Adrenal gland (tissue), 12 donors: Measurements from ENCODE around the gene KCTD21. TPM values are rescaled to one million over a fixed set of nuclear protein-coding genes. Genes with fewer than 3 reads are reported as not detected.

Experiments used
- DNase-seq, 7 donors: peaks; one replicate each; pipeline ENCODE4 v3.0.0-alpha.2; 2019 to 2020
- H3K27ac ChIP-seq, 5 donors: fragments of 200-600 bp; sonication (generic) in 4 of 5; 1 replicate in 3 of 5; 2 replicates in 2 of 5; pipeline versions ENCODE4 v1.5.1 to v1.8.0; 2016 to 2020; ENCODE audit warnings: mild to moderate bottlenecking in 1 of 5
- H3K27me3 ChIP-seq: fragments of 200-600 bp; 2 replicates; pipeline ENCODE4 v1.8.0; 2021
- H3K36me3 ChIP-seq, 2 donors: fragments of 200-600 bp; replicated peaks in 1 of 2; 1 replicate in 1 of 2; 2 replicates in 1 of 2; pipeline versions ENCODE4 v1.5.1 to v1.8.0; 2018 to 2022
- H3K4me1 ChIP-seq, 2 donors: fragments of 200-600 bp; replicated peaks in 1 of 2; 1 replicate in 1 of 2; 2 replicates in 1 of 2; pipeline versions ENCODE4 v1.5.1 to v1.8.0; 2018 to 2021
- H3K4me3 ChIP-seq, 4 donors: fragments of 200-600 bp; sonication (generic) in 3 of 4; one replicate each; pipeline ENCODE4 v1.5.1; 2016 to 2018
- H3K9me3 ChIP-seq, 3 donors: fragments of 200-600 bp; sonication (generic) in 1 of 3; replicated peaks in 1 of 3; 1 replicate in 2 of 3; 2 replicates in 1 of 3; pipeline versions ENCODE4 v1.5.1 to v1.8.0; 2016 to 2021
- POLR2A ChIP-seq, 2 donors: fragments of 450-650 bp; IDR thresholded peaks; one replicate each; pipeline ENCODE4 v1.6.1; 2017; ENCODE audit warnings: antibody characterized with exemption in 2 of 2, mild to moderate bottlenecking in 2 of 2, moderate library complexity in 1 of 2
- WGBS, 4 donors: extraction: QIAGEN DNeasy Blood & Tissue Kit in 2 of 4; methylation state at CpG; one replicate each; pipeline versions ENCODE4 v1.1.5 to v1.1.7; 2013 to 2017; 5-methylcytosine and 5-hydroxymethylcytosine counted together
- intact Hi-C, 2 donors: fragments of 100-400 bp; cut with DNase I; formaldehyde crosslinking; loops; one replicate each; pipeline versions ENCODE4 v1.14.1 to v1.15.0; 2022 to 2023
- polyA plus RNA-seq, 3 donors: library from polyadenylated mRNA; stranded (reverse); fragments of 200-250 nt in 2 of 3; fragments of 350-450 nt in 1 of 3; fragmentation: Illumina TruSeq in 1 of 3; extraction: RNeasy Lipid Tissue Mini Kit (QIAGEN cat#74804) in 1 of 3; gene quantifications; one replicate each; pipeline ENCODE4 v1.2.3, GENCODE V29; 2013 to 2014
- total RNA-seq, 9 donors: library from RNA; depleted of rRNA in 4 of 9; stranded (reverse); fragments of >200 nt in 4 of 9; fragments of 120-200 nt in 1 of 9; fragmentation: NEBNext Ultra II Directional in 1 of 9; extraction: Animal tissue kit (Norgen Biotek cat#: 25700) in 1 of 9; gene quantifications; one replicate each; pipeline versions ENCODE4 v1.1.0 to v1.2.4, GENCODE V29; 2013 to 2023
- TF ChIP-seq, protein P1 (sequence below), 6 experiments: fragments of 450-650 bp in 4 of 6; fragments of 200-600 bp in 2 of 6; sonication (generic) in 1 of 6; IDR thresholded peaks; 1 replicate in 5 of 6; 2 replicates in 1 of 6; pipeline versions ENCODE4 v1.5.1 to v1.8.0; 2016 to 2021; ENCODE audit warnings: antibody characterized with exemption in 6 of 6, mild to moderate bottlenecking in 2 of 6, moderate library complexity in 1 of 6
- donor health status: healthy with polysubstance abuse.
- donor health status: Bipolar disorder and iron deficiency.
- donor health status: DM: yes; HTN: yes; CAD: no.
- donor health status: DM: no; HTN: no; CAD: no.
- donor health status: DM: no; HTN: no; CAD: no.
- donor health status: DM: yes; HTN: yes; CAD: no.

The KCTD21 gene
- total and polyA plus RNA-seq, 12 donors: 9.3 to 54.0 (median 26.4) TPM

DNA sequence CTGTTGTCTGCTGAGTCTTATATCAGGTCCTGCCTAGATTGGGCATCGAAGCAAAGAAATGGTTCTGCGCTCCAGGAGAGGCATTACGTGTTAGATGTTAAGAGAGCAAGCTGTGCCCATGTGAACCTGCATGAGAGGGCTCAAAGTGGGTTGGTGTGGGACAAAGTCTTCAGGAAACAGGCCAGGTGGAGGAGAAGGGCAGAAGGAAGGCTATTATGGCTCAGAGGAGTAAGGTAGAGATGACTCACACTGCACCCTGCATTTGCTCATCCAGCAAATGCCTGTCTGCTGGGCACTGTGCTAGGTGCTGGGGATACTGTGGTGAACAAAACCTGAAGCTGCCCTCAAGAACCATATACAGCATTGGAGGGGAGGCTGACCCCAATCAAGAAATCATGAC, 6.1 kb upstream of the KCTD21 start:
- intact Hi-C loops: loop anchor here in 1 of 2 donors (10.0 kb wide), 1 partner anchor 120 kb away; the partner anchor contains the start of gene NDUFC2
- H3K4me1 ChIP-seq: peaks cover 6 to 46% of the 10 kb centered on the region in 2 donors
- 94 to 95% (median 94%) methylated on average over 3 of the region's 3 CpGs for WGBS, 4 donors
- no peaks in the 10 kb centered on the region for H3K9me3 ChIP-seq
- H3K4me3 ChIP-seq: no peak overlapping the region
- peak in 1 of 7 donors; percentile 21 for DNase-seq
- H3K27ac ChIP-seq: peak overlapping the region in 1 of 5 donors; percentile 1
- TF ChIP-seq POLR2A (IDR thresholded peaks at IDR 0.05): no peak
- TF ChIP-seq, protein P1, sequence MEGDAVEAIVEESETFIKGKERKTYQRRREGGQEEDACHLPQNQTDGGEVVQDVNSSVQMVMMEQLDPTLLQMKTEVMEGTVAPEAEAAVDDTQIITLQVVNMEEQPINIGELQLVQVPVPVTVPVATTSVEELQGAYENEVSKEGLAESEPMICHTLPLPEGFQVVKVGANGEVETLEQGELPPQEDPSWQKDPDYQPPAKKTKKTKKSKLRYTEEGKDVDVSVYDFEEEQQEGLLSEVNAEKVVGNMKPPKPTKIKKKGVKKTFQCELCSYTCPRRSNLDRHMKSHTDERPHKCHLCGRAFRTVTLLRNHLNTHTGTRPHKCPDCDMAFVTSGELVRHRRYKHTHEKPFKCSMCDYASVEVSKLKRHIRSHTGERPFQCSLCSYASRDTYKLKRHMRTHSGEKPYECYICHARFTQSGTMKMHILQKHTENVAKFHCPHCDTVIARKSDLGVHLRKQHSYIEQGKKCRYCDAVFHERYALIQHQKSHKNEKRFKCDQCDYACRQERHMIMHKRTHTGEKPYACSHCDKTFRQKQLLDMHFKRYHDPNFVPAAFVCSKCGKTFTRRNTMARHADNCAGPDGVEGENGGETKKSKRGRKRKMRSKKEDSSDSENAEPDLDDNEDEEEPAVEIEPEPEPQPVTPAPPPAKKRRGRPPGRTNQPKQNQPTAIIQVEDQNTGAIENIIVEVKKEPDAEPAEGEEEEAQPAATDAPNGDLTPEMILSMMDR (IDR thresholded peaks at IDR 0.05): no peak
- H3K36me3 ChIP-seq: peaks cover 0 to 22% of the 10 kb centered on the region in 2 donors
- no peaks in the 10 kb centered on the region for H3K27me3 ChIP-seq

DNA sequence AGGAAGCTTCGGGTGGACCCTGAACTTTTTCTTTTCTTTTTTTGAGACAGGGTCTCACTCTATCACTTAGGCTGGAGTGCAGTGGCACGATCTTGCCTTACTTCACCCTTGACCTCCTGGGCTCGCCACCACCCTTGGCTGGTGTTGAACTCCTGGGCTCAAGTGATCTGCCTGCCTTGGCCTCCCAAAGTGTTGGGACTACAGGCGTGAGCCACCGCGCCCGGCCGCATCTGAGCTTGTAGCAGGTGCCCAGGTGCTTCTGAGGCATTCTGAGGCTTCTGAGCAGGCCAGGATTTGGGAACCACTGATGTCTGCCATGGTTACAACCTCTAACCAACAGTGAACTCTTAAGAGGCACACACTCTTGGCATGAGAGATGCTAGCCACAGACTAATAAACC, 5.4 kb upstream of the KCTD21 start:
- H3K4me1 ChIP-seq: peaks cover 11 to 48% of the 10 kb centered on the region in 2 donors
- peak in 2 of 7 donors; percentile 6 to 16 for DNase-seq

DNA sequence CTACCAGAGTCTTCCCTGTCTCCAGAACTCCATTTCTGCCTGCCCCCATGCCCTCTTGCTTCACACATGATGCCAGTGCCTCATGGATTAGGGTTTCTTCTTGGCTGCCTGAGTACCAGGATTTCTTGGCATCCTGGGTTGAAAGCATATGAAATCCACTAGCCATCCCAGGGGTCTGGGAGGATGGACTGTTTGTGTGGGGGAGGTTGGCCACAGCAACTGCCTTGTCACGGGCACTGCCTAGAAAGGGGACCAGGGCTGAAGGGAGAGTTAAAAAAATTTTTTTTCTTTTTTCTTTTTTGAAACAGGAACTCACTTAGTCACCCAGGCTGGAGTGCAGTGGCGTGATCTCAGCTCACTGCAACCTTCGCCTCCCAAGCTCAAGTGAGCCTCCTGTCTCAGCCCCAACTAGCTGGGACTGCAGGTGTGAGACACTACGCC, 4.5 kb upstream of the KCTD21 start:
- no peaks in the 10 kb centered on the region for H3K27me3 ChIP-seq
- H3K4me3 ChIP-seq: no peak overlapping the region
- intact Hi-C loops: loop anchor here in 1 of 2 donors (10.0 kb wide), 1 partner anchor 118 kb away; the partner anchor contains the start of gene NDUFC2
- TF ChIP-seq POLR2A (IDR thresholded peaks at IDR 0.05): no peak
- TF ChIP-seq, protein P1 (IDR thresholded peaks at IDR 0.05): no peak
- H3K27ac ChIP-seq: peak overlapping the region; percentile 28 to 82 (median 66)
- peaks cover 0 to 7% of the 10 kb centered on the region in 2 donors for H3K36me3 ChIP-seq
- peaks cover 11 to 48% of the 10 kb centered on the region in 2 donors for H3K4me1 ChIP-seq
- DNase-seq: peak in 3 of 7 donors; percentile 48 to 53 (median 49)
- WGBS, 4 donors: 50 to 70% (median 62%) methylated on average over 4 of the region's 4 CpGs
- no peaks in the 10 kb centered on the region for H3K9me3 ChIP-seq

More for the DNA sequence above, 5.4 kb upstream of the KCTD21 start:
- WGBS, 4 donors: 90 to 94% (median 93%) methylated on average over 7 to 8 of the region's 8 CpGs
- no peak overlapping the region for H3K4me3 ChIP-seq
- H3K9me3 ChIP-seq: no peaks in the 10 kb centered on the region
- peaks cover 0 to 15% of the 10 kb centered on the region in 2 donors for H3K36me3 ChIP-seq
- H3K27me3 ChIP-seq: no peaks in the 10 kb centered on the region
- TF ChIP-seq, protein P1 (IDR thresholded peaks at IDR 0.05): no peak
- TF ChIP-seq POLR2A (IDR thresholded peaks at IDR 0.05): no peak
- intact Hi-C loops: loop anchor here in 1 of 2 donors (10.0 kb wide), 1 partner anchor 119 kb away; the partner anchor contains the start of gene NDUFC2
- H3K27ac ChIP-seq: peak overlapping the region in 1 of 5 donors; percentile 82

DNA sequence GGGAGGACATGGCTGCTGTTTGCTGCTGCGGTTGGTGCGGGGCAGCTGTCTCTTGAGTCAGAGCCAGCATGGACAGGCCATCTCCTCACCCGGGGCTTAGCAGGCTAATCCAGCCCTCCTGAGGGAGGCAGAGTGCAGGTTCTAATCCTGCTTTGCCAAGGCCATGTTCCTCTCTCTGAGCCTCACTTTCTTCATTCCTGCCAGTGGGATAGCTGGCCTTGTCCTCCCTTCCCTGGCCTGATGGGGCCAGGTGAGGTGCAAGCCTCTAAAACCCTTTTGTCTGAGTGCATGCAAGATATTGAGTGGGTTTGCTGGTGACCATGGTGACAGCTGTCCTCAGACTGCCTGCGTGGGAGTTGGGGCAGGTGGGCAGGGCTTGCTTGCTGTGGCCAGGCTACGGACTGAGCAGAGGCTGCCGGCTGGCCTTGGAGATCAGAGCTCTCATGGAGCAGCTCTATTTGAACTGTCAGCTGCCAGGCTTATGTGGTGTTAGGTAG, 3.8 kb upstream of the KCTD21 start:
- Histone ChIP-seq H3K9me3 (no peaks in the 10 kb centered on the region), H3K4me1 (peaks cover 14 to 54% of the 10 kb centered on the region in 2 donors), H3K27ac (peak overlapping the region; percentile 30 to 82 (median 66)), H3K4me3 (no peak overlapping the region), H3K36me3 (peaks cover 0 to 4% of the 10 kb centered on the region in 2 donors), H3K27me3 (no peaks in the 10 kb centered on the region)
- TF ChIP-seq, protein P1 (IDR thresholded peaks at IDR 0.05): no peak
- no peak for TF ChIP-seq POLR2A (IDR thresholded peaks at IDR 0.05)
- peak; percentile 54 to 89 (median 71) for DNase-seq
- WGBS, 4 donors: 40 to 52% (median 44%) methylated on average over 1 to 6 of the region's 6 CpGs
- intact Hi-C loops: loop anchor here in 1 of 2 donors (10.0 kb wide), 1 partner anchor 117 kb away; the partner anchor contains the start of gene NDUFC2
